HG03558 (cell line): ENCODE data around the gene SLC22A12.

Experiments
- ATAC-seq: cut with Tn5 transposase; IDR thresholded peaks from one replicate; pipeline ENCODE4 v1.9.1; 2021; ENCODE audit warnings: moderate number of reproducible peaks; ENCODE audit not compliant: unreplicated experiment; ENCODE audit errors: extremely low read depth

The SLC22A12 gene

GRCh38 chr11:64561984-64562722 lies 28.9 kb upstream of the SLC22A12 start:
- ATAC-seq: no peak

GRCh38 chr11:64562723-64563351 lies 28.2 kb upstream of the SLC22A12 start:
- no peak for ATAC-seq

- no peak for ATAC-seq
These were observed 27.1 kb upstream of the SLC22A12 start for GRCh38 chr11:64563966-64564365.

- ATAC-seq: no peak
These were observed 26.6 kb upstream of the SLC22A12 start for GRCh38 chr11:64564419-64564818.

DNA sequence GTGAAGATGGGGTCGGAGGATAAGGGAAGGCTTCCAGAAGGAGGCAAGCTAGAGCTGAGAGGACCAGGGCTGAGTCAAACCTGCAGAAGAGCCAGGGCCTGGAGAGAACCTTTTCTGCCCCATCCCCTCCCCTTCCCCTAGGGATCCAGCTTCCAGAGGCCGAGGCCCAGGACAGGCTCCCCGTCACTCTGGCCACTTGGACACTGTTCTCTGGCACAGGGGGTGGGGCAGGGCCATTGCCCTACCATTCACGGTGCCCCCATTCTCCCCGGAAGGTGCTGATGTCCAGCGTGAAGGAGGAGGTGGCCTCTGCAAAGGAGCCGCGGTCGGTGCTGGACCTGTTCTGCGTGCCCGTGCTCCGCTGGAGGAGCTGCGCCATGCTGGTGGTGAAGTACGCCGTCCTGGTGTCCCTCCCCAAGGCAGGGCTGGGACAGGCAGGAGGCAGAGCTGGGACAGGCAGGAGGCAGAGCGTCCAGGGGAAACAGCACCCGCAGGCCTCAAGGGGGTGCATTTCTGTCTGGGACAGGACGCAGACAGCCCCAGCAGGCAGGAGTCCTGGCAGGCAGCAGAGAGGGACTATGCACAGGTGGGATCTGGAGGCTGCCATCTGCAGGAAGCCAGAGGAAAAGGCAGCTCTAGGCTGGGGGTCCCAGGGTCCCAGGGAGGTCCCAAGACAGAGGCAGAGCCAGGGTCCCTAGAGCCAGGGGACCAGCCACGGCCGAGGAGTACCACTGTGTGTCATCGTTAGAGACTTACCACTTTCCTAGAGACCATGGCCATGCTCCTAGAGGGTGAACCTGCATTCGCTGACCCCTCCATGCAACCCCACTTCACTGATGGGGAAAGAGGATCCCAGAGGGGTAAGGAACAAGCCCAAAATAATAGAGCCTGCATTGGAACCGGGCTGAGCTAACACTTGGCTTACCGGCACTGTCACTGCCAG lies 25.8 kb upstream of the SLC22A12 start:
- no peak for ATAC-seq

GRCh38 chr11:64566042-64566914 lies 24.7 kb upstream of the SLC22A12 start:
- ATAC-seq: no peak

DNA sequence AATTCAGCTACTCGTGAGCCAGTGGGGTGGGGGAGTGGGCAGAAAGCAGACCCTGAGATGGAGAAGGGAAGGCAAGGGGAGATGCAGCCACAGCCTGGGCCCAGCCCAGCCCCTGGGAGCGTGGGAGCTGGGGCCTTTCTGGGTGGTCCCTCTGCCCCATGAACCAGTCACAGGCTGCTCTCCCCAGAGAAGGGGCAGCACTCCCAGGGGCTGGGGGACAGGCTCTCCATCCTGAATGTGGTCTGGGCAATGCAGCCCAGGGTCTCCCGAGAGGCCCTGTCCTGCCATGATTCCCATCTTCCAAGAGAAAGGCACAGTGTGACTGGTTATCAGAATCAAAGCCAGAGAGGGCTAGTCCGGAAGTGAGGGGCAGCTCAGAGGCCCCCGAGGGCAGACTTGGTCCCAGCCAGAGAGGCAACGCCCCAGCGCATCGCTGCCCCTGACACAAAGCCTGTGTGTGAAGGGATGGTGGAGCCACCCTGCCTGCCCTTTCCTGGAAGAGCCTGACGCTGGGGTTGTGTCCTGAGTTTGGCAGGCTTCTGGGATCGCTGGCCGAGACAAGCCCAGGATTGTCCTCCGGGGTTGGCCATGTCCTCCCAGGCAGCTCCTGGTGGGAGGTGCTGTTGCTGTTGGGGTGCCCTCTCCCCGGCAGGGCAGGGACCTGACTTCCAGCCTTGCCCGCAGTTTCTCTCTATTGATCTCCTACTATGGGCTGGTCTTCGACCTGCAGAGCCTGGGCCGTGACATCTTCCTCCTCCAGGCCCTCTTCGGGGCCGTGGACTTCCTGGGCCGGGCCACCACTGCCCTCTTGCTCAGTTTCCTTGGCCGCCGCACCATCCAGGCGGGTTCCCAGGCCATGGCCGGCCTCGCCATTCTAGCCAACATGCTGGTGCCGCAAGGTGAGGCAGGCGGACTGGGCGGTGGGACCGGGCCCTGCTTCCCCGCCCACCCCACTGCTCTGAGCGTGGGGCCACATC lies 23.8 kb upstream of the SLC22A12 start:
- ATAC-seq: no peak

DNA sequence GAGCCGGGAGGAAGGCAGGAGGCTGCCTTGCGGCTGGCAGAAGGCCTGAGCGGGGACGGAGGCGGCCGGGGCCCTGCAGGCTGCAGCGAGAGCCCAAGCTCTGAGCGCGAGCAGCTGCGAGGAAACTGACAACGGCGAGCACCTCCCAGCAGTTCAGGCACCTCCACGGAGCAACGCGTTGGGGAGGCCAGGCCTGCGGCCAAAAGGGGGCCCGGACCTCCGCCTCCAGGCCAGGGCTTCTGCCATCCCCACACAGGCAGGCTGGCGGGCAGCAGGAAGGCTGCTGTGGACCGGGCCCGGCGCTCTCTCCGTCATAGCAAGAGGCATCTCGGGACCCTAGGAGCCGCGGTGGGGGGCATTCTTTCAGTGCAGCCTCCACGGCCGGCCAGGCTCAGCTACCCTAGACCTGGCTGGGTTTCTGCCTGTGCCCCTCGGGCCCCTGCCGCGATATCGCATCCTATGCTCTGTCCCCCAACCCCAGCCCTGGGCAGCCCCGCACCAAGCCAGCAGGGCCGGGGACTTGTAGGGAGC lies 22.9 kb upstream of the SLC22A12 start:
- no peak for ATAC-seq

GRCh38 chr11:64568584-64569140 lies 22.4 kb upstream of the SLC22A12 start:
- ATAC-seq: no peak

DNA sequence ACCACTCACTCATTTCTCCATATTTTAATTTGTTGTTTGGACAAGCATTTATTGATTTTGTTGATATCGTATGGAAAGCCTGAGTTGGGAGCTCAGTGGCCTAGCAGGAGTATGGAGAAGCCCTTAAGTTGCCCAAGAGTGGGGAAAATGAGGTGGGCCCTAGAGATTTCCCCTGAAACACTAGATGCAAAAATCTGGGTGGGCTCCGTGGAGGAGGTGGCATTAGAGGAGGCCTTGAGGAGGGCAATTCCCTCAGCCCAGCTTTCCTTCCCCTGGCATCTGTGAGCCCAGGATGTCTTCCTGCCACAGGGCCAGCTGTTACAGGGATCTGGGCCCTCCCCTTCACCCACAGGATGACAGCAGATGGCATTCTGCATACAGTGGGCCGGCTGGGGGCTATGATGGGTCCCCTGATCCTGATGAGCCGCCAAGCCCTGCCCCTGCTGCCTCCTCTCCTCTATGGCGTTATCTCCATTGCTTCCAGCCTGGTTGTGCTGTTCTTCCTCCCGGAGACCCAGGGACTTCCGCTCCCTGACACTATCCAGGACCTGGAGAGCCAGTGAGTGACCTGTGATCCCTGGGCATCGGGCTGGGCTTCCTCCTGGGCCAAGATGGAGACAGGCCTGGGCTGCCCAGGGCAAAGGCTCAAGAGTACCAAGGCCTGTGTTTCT lies 21.6 kb upstream of the SLC22A12 start:
- no peak for ATAC-seq

DNA sequence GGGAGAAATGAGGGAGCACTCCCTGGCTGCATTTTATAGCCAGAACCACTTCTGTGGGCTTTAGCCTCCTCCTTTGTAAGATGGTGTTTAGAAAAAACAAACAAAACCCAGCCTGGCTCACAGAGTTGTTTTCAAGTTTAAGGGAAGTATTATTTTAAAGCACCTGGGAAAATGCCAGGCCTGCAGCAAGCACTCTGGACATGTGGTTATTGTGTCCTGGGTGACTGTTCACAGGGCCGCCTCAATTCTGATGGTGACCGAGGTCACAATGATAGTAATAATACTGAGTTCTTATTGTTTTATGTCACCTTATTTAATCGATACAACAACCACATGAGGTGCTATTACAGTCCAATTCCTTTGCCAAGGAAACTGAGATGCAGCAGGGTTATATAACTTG lies 20.7 kb upstream of the SLC22A12 start:
- no peak for ATAC-seq

- ATAC-seq: no peak
These were observed 20.0 kb upstream of the SLC22A12 start for GRCh38 chr11:64571050-64571409.

DNA sequence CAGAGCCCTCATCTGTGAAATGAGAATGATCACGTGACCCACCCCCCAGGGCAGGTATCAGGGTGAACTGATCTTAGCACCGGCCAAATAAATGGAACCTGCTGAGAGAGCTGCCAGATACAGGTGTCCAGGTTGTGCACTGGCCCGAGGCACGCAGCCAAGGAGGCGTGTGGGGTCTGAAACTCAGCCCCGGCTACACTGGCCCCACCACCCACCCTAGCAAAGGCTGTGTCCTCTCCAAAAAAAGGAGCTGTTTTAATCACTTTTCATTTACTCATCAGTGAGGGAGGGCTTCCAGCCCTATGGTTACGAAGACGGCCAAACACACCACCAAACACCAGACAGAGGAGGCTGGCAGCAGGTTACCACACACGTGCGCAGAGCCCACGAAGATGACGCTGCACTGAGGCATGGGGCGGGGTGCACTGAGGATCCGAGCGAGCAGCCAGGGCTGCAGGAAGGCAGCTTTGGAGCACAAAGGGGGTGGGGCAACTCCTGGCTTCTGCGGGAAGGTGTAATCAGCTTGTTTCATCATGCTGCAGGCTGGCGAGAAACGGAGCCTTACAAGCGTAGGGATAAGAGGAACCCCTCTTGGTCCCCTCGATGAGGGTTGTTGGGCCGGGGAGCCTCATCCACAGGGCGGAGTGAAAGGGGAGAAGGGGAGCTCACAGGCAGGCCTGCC lies 19.5 kb upstream of the SLC22A12 start:
- ATAC-seq: no peak

DNA sequence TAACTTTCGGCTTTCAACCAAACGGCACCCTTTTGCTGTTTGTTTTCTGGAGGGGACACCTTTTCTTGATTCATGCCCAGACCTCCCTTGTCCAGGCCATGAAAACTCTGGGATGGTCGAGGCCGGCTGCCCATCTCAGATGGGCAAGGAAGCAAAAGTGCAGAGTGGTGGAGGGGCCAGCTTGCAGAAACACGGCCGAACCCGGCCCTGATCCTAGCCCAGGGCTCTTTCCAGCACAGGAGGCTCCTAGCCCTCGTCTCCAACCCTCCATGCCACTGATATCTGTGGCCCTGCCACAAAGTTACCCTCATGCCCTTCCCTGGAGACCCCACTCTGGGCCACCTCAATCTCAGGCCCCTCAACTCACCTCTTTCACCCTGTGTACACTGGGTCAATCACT lies 18.9 kb upstream of the SLC22A12 start:
- ATAC-seq: no peak

DNA sequence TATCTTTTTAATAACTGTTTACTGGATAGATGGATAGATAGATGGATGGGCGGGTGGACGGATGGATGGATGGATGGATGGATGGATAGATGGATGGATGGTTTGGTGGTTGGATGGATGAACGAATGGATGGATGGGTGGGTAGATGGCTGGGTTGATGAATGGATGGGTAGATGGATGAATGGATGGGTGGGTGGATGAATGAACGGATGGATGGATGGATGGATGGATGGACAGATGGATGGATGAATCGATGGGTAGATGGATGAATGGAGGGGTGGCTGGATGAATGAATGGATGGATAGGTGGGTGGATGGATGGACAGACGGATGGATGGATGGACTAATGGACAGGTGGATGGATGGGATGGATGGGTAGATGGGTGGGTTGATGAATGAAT lies 13.8 kb upstream of the SLC22A12 start:
- ATAC-seq: no peak

DNA sequence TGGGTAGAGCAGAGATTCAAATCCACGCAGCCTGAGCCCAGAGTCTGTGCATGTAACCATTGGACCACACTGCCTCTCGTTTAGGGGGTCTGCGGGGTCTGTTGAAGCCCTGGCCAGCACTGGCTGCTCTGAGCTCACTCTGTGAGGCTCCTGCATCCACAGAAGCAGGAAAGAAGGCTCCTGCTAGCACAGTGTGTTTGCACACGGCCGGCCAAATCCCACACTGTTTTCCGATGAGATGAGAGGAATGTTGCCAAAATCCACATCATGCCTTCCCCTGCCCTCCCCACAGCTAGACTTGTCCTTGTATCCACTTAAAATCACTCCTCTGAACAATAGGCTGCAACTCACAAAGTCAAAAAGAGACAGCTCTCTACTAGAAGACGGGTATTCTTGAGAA lies 10.6 kb upstream of the SLC22A12 start:
- no peak for ATAC-seq

DNA sequence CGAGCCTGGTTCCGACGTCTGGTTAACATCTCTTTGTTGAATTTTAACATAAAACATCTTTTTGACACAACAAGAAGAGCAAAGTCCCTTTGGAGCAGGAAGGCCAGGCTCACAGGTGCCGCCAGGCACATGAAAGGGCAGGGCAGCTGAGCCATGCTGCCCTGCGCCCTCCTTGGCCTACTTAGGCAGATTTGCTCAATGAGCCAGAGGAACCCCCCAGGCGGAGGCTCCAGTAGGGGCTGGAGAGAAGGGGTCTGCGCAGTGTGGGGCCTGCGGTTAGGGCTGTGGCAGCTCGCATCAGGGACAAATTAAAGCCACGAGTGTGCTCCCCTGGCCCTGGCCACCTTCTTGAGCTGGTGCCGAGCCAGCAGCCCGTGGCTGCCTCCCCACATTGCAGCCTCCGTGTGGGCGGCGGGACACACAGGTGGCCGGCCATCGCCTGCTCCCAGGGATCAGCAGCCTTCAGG lies 9.9 kb upstream of the SLC22A12 start:
- ATAC-seq: no peak
